MM.1S (cell line): ENCODE measurements around the gene ELL.

Experiments
- DNase-seq: peaks from one replicate; pipeline ENCODE4 v3.0.0-alpha.2; 2015
- H2AFZ ChIP-seq: fragments of 300-600 bp; sonication (generic); 2 replicates; pipeline ENCODE4 v1.6.0; 2016; ENCODE audit warnings: antibody characterized with exemption, low read length
- H3F3A ChIP-seq: fragments of 300-600 bp; sonication (generic); 2 replicates; pipeline ENCODE4 v1.6.1; 2016; ENCODE audit warnings: mild to moderate bottlenecking, antibody characterized with exemption, low read length, moderate library complexity, mixed read lengths; ENCODE audit not compliant: insufficient read depth
- H3K27ac ChIP-seq: fragments of 300-600 bp; sonication (generic); 2 replicates; pipeline ENCODE4 v1.5.1; 2016; ENCODE audit warnings: mild to moderate bottlenecking, low read length
- H3K27me3 ChIP-seq: fragments of 300-600 bp; sonication (generic); replicated peaks from 2 replicates; pipeline ENCODE4 v1.6.0; 2016; ENCODE audit warnings: low read length; ENCODE audit not compliant: insufficient read depth
- H3K36me3 ChIP-seq: fragments of 300-600 bp; sonication (generic); replicated peaks from 2 replicates; pipeline ENCODE4 v1.6.1; 2016; ENCODE audit warnings: mild to moderate bottlenecking, low read length, mixed read lengths; ENCODE audit not compliant: insufficient read depth
- H3K4me1 ChIP-seq: fragments of 300-600 bp; sonication (generic); 2 replicates; pipeline ENCODE4 v1.6.1; 2016; ENCODE audit warnings: low read length, mixed read lengths
- H3K4me2 ChIP-seq: fragments of 300-600 bp; sonication (generic); 2 replicates; pipeline ENCODE4 v1.6.0; 2016; ENCODE audit warnings: low read depth, low read length
- H3K4me3 ChIP-seq: fragments of 300-600 bp; sonication (generic); 2 replicates; pipeline ENCODE4 v1.5.1; 2016; ENCODE audit warnings: low read length, mixed read lengths
- H3K79me2 ChIP-seq: fragments of 300-600 bp; sonication (generic); 2 replicates; pipeline ENCODE4 v1.6.1; 2016; ENCODE audit warnings: mixed run types, low read length, mixed read lengths
- H3K9ac ChIP-seq: fragments of 300-600 bp; sonication (generic); 2 replicates; pipeline ENCODE4 v1.6.1; 2016; ENCODE audit warnings: low read length, mixed read lengths
- H3K9me2 ChIP-seq: fragments of 300-600 bp; sonication (generic); replicated peaks from 2 replicates; pipeline ENCODE4 v1.6.1; 2016; ENCODE audit warnings: mild to moderate bottlenecking, low read length, mixed read lengths; ENCODE audit not compliant: insufficient read depth
- H3K9me3 ChIP-seq: fragments of 300-600 bp; sonication (generic); replicated peaks from 2 replicates; pipeline ENCODE4 v1.6.1; 2016; ENCODE audit warnings: mild to moderate bottlenecking, low read length, mixed read lengths; ENCODE audit not compliant: insufficient read depth
- H4K20me1 ChIP-seq: fragments of 300-600 bp; sonication (generic); 2 replicates; pipeline ENCODE4 v1.6.1; 2016; ENCODE audit warnings: mild to moderate bottlenecking, low read length, moderate library complexity, mixed read lengths; ENCODE audit not compliant: insufficient read depth
- CTCF ChIP-seq: fragments of 300-600 bp; sonication (generic); IDR thresholded peaks from 2 replicates; pipeline ENCODE4 v1.5.1; 2016; ENCODE audit warnings: antibody characterized with exemption, low read length, mixed read lengths
- EZH2 ChIP-seq: fragments of 300-600 bp; sonication (generic); optimal IDR thresholded peaks from 2 replicates; pipeline ENCODE3; 2017; ENCODE audit warnings: low read depth, mild to moderate bottlenecking, antibody characterized with exemption, low read length, mixed read lengths
- EZH2phosphoT487 ChIP-seq: fragments of 300-600 bp; sonication (generic); IDR thresholded peaks from 2 replicates; pipeline ENCODE4 v1.6.1; 2018; ENCODE audit warnings: antibody characterized with exemption, low read length

The ELL gene

GRCh38 chr19:18468517-18468916 is 53.4 kb downstream of the ELL start:
- H3K9me3 ChIP-seq: no peaks in the 10 kb centered on the region
- H2AFZ ChIP-seq: no peak overlapping the region
- H3K9ac ChIP-seq: no peak overlapping the region
- no peak overlapping the region for H3K4me2 ChIP-seq
- no peaks in the 10 kb centered on the region for H3K4me1 ChIP-seq
- no peak overlapping the region for H3K27ac ChIP-seq
- no peak for DNase-seq
- H3K36me3 ChIP-seq: no peaks in the 10 kb centered on the region
- no peaks in the 10 kb centered on the region for H3F3A ChIP-seq
- H4K20me1 ChIP-seq: peaks cover 26% of the 10 kb centered on the region
- no peaks in the 10 kb centered on the region for H3K27me3 ChIP-seq
- no peaks in the 10 kb centered on the region for H3K9me2 ChIP-seq
- no peak overlapping the region for H3K4me3 ChIP-seq
- TF ChIP-seq EZH2: no peak
- TF ChIP-seq EZH2phosphoT487: no peak
- TF ChIP-seq CTCF: no peak
- peaks cover 91% of the 10 kb centered on the region for H3K79me2 ChIP-seq

- Histone ChIP-seq H3K36me3 (no peaks in the 10 kb centered on the region), H2AFZ (no peak overlapping the region), H3K27me3 (no peaks in the 10 kb centered on the region), H3K79me2 (peaks cover 87% of the 10 kb centered on the region), H3K27ac (no peak overlapping the region), H3K9ac (no peak overlapping the region), H3K4me2 (no peak overlapping the region), H3K4me1 (no peaks in the 10 kb centered on the region), H3K9me2 (no peaks in the 10 kb centered on the region), H3K4me3 (no peak overlapping the region), H3K9me3 (no peaks in the 10 kb centered on the region), H3F3A (no peaks in the 10 kb centered on the region), H4K20me1 (peaks cover 20% of the 10 kb centered on the region)
- TF ChIP-seq CTCF: no peak
- no peak for TF ChIP-seq EZH2
- TF ChIP-seq EZH2phosphoT487: no peak
- no peak for DNase-seq
These were observed 53.9 kb downstream of the ELL start for GRCh38 chr19:18467978-18468377.

- no peak overlapping the region for H3K4me2 ChIP-seq
- DNase-seq: no peak
- no peak overlapping the region for H2AFZ ChIP-seq
- H3K36me3 ChIP-seq: 0 out of 2 replicates have a peak, but pooled peaks cover 3% of the 10 kb centered on the region
- TF ChIP-seq CTCF (no peak), EZH2 (no peak), EZH2phosphoT487 (no peak)
- H3K79me2 ChIP-seq: peaks cover 80% of the 10 kb centered on the region
- H3K4me1 ChIP-seq: no peaks in the 10 kb centered on the region
- no peaks in the 10 kb centered on the region for H3K9me3 ChIP-seq
- H3K9ac ChIP-seq: no peak overlapping the region
- H3K4me3 ChIP-seq: no peak overlapping the region
- H3K9me2 ChIP-seq: no peaks in the 10 kb centered on the region
- no peaks in the 10 kb centered on the region for H3F3A ChIP-seq
- no peaks in the 10 kb centered on the region for H3K27me3 ChIP-seq
- no peak overlapping the region for H3K27ac ChIP-seq
- H4K20me1 ChIP-seq: peaks cover 19% of the 10 kb centered on the region
These were observed 55.5 kb downstream of the ELL start for GRCh38 chr19:18466354-18466753.
